ENCODE data around the gene PLVAP. TPM values are rescaled to one million over a fixed set of nuclear protein-coding genes. Genes with fewer than 3 reads are reported as not detected.

Gene PLVAP
- total RNA-seq, 1 experiment from 2014 or later = not detected

GRCh38 chr19:17409990-17410389, 32.8 kb upstream of the PLVAP start:
- CTCF ChIA-PET = no interaction called here
- no peak for DNase-seq (ENCODE audit: low spot score)
- H3K27me3 Mint-ChIP-seq (ENCODE audit: low read depth) = peaks cover 9% of the 10 kb centered on the region

More at GRCh38 chr19:17409990-17410389, 32.8 kb upstream of the PLVAP start:
- Mint-ChIP-seq H3K36me3 (no peaks in the 10 kb centered on the region), H3K9me3 (no peaks in the 10 kb centered on the region), H3K4me3 (no peak overlapping the region), H3K4me1 (peaks cover 47% of the 10 kb centered on the region), H3K27ac (no peak overlapping the region)
- no peak for ATAC-seq
- POLR2A ChIA-PET = no interaction called here
- TF ChIP-seq ZMAT4 (CRISPR knock-in tag; IDR thresholded peaks at IDR 0.05) (no peak), ZBTB43 (CRISPR knock-in tag; IDR thresholded peaks at IDR 0.05) (no peak), TEAD1 (CRISPR knock-in tag; IDR thresholded peaks at IDR 0.05) (no peak), MAX (CRISPR knock-in tag; IDR thresholded peaks at IDR 0.05) (no peak), ZNF317 (CRISPR knock-in tag; IDR thresholded peaks at IDR 0.05; ENCODE audit: borderline replicate concordance, low read depth) (no peak), ATF3 (CRISPR knock-in tag; conservative IDR thresholded peaks at IDR 0.05) (no peak), PREB (CRISPR knock-in tag; IDR thresholded peaks at IDR 0.05; ENCODE audit: borderline replicate concordance) (no peak), USF2 (CRISPR knock-in tag; IDR thresholded peaks at IDR 0.05) (no peak), ATF6 (CRISPR knock-in tag; IDR thresholded peaks at IDR 0.05) (no peak), ZNF532 (CRISPR knock-in tag; IDR thresholded peaks at IDR 0.05; ENCODE audit: borderline replicate concordance) (no peak), ZNF512 (CRISPR knock-in tag; IDR thresholded peaks at IDR 0.05; ENCODE audit: borderline replicate concordance) (no peak), NR3C1 (CRISPR knock-in tag; conservative IDR thresholded peaks at IDR 0.05; ENCODE audit: low read depth) (no peak), PRDM15 (CRISPR knock-in tag; IDR thresholded peaks at IDR 0.05) (no peak), MYBL2 (CRISPR knock-in tag; IDR thresholded peaks at IDR 0.05) (no peak), HMGXB4 (CRISPR knock-in tag; IDR thresholded peaks at IDR 0.05) (no peak), ELF4 (CRISPR knock-in tag; IDR thresholded peaks at IDR 0.05; ENCODE audit: low read depth) (no peak), ZNF232 (CRISPR knock-in tag; IDR thresholded peaks at IDR 0.05) (no peak)
